ENCODE data around the gene COMMD1.

- TF ChIP-seq GABPA (IDR thresholded peaks at IDR 0.05; ENCODE audit: low read depth) (no peak), FOXM1 (IDR thresholded peaks at IDR 0.05; ENCODE audit: low read depth) (no peak), SIN3A (IDR thresholded peaks at IDR 0.05; ENCODE audit: borderline replicate concordance, low read depth, low read length) (no peak), CTCF (IDR thresholded peaks at IDR 0.05) (no peak), REST (IDR thresholded peaks at IDR 0.05; ENCODE audit: low read depth, low read length) (no peak), TCF12 (IDR thresholded peaks at IDR 0.05) (no peak), MEF2A (IDR thresholded peaks at IDR 0.05; ENCODE audit: borderline replicate concordance, low read depth) (no peak), TEAD4 (IDR thresholded peaks at IDR 0.05; ENCODE audit: borderline replicate concordance, insufficient read depth) (no peak), MAX (IDR thresholded peaks at IDR 0.05; ENCODE audit: low read depth) (no peak), SMC3 (IDR thresholded peaks at IDR 0.05; ENCODE audit: low read depth, low read length) (no peak)
These were observed 166.5 kb downstream of the COMMD1 start for GRCh38 chr2:62071760-62072680.
